Bronchial epithelial cell (primary cell): ENCODE results near the gene TDRD10. TPM values are rescaled to one million over a fixed set of nuclear protein-coding genes. Genes with fewer than 3 reads are reported as not detected.
"Not testable (repeated sequence)": the region's sequence is repeated elsewhere in the genome, so short reads cannot be mapped to it uniquely, and the experiment has no call there.

Experiments used
- DNase-seq: peaks from one replicate; pipeline ENCODE4 v3.0.0-alpha.2; 2010; ENCODE audit warnings: low read depth
- FAIRE-seq: peaks from 2 replicates; lab custom pipeline; 2011; peaks lifted over from hg19 to GRCh38; lab: Jason Lieb, UNC
- H3K27me3 ChIP-seq: 2 replicates; pipeline ENCODE4 v1.5.1; 2011; ENCODE audit warnings: low read length; ENCODE audit not compliant: control insufficient read depth, insufficient read depth
- H3K36me3 ChIP-seq: 2 replicates; pipeline ENCODE4 v1.5.1; 2011; ENCODE audit warnings: low read length; ENCODE audit not compliant: control insufficient read depth, insufficient read depth
- H3K4me3 ChIP-seq: 2 replicates; pipeline ENCODE4 v1.5.1; 2011; ENCODE audit warnings: mild to moderate bottlenecking, low read depth, low read length, control low read depth
- total RNA-seq: library from RNA; depleted of rRNA; stranded (reverse); fragments of >200 nt; gene quantifications from 2 replicates; pipeline ENCODE4 v1.2.1, GENCODE V29; 2014
- TF ChIP-seq, protein P1 (sequence below): IDR thresholded peaks from 2 replicates; pipeline ENCODE4 v1.5.1; 2011; ENCODE audit warnings: mild to moderate bottlenecking, moderate library complexity, low read length, control low read depth, inconsistent platforms; ENCODE audit not compliant: insufficient read depth, severe bottlenecking

The TDRD10 gene
- total RNA-seq, 1 donor from 2014 or later, result under 0.01 TPM

DNA sequence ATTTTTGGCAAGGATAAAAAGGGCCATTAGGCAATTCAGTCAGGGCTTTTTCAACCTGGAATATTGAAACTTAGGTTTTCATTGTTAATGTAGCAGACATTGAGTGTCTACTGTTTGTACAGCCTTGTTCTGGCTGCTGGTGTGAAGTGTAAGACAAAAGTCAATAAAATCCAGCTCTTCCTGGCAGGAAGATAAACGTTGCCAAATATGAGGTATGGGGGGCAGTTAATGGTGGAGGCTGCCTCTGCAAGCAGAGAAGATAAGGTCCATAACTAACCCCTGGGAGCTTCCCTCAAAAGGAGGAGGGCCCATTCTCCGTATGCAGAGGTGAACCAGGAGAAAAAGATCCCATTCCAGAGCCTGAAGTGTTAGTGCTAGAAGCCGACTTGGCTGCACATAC is 19.7 kb downstream of the TDRD10 start:
- FAIRE-seq (no peak), DNase-seq (no peak)
- Histone ChIP-seq H3K27me3 (peaks cover 11% of the 10 kb centered on the region), H3K4me3 (no peak overlapping the region), H3K36me3 (no peaks in the 10 kb centered on the region)
- TF ChIP-seq, protein P1, sequence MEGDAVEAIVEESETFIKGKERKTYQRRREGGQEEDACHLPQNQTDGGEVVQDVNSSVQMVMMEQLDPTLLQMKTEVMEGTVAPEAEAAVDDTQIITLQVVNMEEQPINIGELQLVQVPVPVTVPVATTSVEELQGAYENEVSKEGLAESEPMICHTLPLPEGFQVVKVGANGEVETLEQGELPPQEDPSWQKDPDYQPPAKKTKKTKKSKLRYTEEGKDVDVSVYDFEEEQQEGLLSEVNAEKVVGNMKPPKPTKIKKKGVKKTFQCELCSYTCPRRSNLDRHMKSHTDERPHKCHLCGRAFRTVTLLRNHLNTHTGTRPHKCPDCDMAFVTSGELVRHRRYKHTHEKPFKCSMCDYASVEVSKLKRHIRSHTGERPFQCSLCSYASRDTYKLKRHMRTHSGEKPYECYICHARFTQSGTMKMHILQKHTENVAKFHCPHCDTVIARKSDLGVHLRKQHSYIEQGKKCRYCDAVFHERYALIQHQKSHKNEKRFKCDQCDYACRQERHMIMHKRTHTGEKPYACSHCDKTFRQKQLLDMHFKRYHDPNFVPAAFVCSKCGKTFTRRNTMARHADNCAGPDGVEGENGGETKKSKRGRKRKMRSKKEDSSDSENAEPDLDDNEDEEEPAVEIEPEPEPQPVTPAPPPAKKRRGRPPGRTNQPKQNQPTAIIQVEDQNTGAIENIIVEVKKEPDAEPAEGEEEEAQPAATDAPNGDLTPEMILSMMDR, result no peak

DNA sequence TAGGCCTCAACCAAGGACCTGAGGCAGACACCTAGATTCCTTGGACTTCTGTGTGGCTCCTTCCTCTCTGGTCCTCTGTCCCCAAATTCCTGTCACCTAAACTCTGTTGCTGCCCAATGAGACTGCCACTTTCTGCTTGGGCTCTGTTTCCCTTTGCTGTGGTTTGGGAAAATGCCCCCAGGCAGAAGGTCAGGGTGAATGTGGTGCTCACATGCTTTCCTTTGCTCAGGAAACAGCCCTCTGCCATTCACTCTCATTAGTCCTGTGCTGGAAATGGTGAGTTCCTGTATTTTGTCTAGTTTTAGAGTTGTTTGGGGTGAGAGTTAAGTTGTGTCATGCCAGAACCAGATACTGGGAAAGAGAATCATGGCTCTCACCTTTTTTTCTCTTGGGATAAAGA is 22.9 kb downstream of the TDRD10 start:
- Histone ChIP-seq H3K4me3 (no peak overlapping the region), H3K36me3 (no peaks in the 10 kb centered on the region), H3K27me3 (peaks cover 8% of the 10 kb centered on the region)
- DNase-seq (no peak), FAIRE-seq (no peak)
- TF ChIP-seq, protein P1, result no peak

DNA sequence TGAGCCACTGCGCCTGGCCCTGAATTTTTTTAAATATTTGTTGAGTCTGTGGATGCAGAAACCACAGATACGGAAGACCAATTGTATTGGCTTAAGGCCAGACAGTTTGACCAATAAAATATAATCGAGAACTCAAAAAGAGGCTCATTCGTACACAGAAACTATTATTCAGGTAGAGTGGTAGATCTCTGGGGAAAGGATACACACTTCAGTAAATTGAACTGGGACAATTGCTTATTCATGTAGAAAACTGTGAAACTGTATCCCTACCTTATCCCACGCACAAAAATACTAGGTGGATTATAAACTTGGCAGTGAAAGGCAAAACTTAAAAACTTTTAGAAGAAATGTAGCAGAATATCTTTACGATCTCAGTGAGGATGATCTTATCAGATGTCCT is 25.2 kb downstream of the TDRD10 start:
- no peak for DNase-seq
- Histone ChIP-seq H3K27me3 (peaks cover under 1% of the 10 kb centered on the region), H3K4me3 (no peak overlapping the region), H3K36me3 (no peaks in the 10 kb centered on the region)
- TF ChIP-seq, protein P1, result no peak
- FAIRE-seq, result no peak

DNA sequence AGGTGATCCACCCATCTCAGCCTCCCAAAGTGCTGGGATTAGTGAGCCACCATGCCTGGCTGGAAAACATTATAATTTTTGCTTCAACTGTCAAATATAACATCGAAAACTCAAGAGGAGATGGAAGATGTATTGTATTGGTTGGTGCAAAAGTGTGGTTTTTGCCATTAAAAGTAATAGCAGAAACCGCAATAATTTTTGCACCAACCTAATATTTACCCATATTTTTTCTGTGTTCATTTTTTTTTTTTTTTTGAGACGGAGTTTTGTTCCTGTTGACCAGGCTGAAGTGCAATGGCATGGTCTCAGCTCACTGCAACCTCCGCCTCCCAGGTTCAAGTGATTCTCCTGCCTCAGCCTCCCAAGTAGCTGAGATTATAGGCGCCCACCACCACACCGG is 27.3 kb downstream of the TDRD10 start:
- no peaks in the 10 kb centered on the region for H3K36me3 ChIP-seq
- TF ChIP-seq, protein P1, result no peak
- DNase-seq (no peak), FAIRE-seq (no peak)
- H3K27me3 ChIP-seq, result no peaks in the 10 kb centered on the region
- no peak overlapping the region for H3K4me3 ChIP-seq

DNA sequence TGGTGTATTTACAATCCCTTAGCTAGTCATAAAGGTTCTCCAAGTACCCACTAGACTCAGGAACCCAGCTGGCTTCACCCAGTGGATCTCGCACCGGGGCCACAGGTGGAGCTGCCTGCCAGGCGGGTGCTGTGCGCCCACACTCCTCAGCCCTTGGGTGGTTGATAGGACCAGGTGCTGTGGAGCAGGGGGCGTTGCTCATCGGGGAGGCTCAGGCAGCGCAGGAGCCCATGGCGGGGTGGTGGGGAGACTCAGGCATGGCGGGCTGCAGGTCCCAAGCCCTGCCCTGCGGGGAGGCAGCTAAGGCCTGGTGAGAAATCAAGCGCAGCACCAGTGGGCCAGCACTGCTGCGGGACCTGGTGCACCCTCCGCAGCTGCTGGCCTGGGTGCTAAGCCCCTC is 29.9 kb downstream of the TDRD10 start:
- not testable (repeated sequence) for FAIRE-seq, H3K27me3 ChIP-seq, H3K36me3 ChIP-seq, DNase-seq, H3K4me3 ChIP-seq

DNA sequence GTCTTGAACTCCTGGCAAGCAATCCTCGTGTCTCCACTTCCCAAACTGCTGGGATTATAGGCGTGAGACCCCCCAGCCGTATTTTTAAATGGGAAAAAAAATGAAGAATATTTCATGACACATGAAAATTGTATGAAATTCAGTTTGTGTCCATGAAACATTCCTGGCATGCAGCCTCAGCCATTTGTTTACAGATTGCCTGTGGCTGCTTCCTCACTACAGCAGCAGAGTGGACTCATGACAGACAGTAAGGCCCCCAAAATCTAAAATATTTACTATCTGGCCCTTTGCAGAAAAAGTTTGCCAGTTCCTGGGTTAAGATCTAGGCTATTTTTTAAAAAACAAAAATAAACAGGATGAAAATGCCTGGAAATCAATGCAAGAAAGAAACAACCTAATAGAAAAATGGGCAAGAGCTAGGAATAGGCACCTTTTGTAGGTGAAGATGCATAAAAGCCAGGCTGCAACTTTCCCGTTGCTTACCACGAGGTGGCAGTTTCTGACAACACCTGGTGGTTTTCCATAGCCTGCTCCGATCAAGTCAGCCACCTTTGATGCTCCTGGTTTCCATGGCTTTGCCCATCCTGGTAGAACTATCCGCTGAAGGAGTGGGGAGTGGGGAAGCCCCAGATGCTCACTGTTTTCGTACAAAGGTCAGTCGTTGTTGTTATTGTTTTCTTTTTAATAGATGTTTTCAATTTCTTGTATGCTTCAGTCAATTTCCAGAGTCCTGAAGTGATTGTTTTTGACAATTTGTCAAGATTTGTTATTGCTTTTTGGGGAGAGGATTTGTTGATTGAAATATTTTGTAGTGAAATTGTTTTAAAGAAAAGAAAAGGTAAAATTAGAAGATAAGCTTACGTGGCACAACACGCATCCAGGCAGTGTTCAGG is 32.2 kb downstream of the TDRD10 start:
- no peak for FAIRE-seq
- peak; percentile 62 for DNase-seq
- TF ChIP-seq, protein P1, result peak; percentile 77

More for the DNA sequence above, 32.2 kb downstream of the TDRD10 start:
- no peaks in the 10 kb centered on the region for H3K27me3 ChIP-seq
- H3K4me3 ChIP-seq, result no peak overlapping the region
- H3K36me3 ChIP-seq, result no peaks in the 10 kb centered on the region
